Activated B cell treated with CpG ODN at 0.5 μM for 24 hours (primary cell): ENCODE measurements around the gene PDE5A. TPM values are rescaled to one million over a fixed set of nuclear protein-coding genes. Genes with fewer than 3 reads are reported as not detected.

Experiments used
- ATAC-seq: fragments of 200-7000 bp; cut with Tn5 transposase; one replicate; pipeline ENCODE4 v1.10.0; 2021; ENCODE audit warnings: low read depth, mild to moderate bottlenecking, moderate library complexity
- CTCF ChIA-PET: fragments of 350-600 bp; sonication (Branson Sonifier 250); formaldehyde crosslinking; loops from one replicate; lab custom pipeline; 2021; ENCODE audit warnings: antibody characterized with exemption; lab: Charles Lee
- POLR2A ChIA-PET: fragments of 350-600 bp; sonication (Branson Sonifier 250); formaldehyde crosslinking; loops from one replicate; lab custom pipeline; 2021; ENCODE audit warnings: antibody characterized with exemption; lab: Charles Lee
- DNase-seq: peaks from one replicate; pipeline ENCODE4 v3.0.0; 2022
- H3K27ac Mint-ChIP-seq: one replicate; pipeline ENCODE4 v1.8.0; 2020; ENCODE audit warnings: mixed read lengths
- H3K27me3 Mint-ChIP-seq: one replicate; pipeline ENCODE4 v1.8.0; 2021; ENCODE audit warnings: mixed read lengths
- H3K36me3 Mint-ChIP-seq: one replicate; pipeline ENCODE4 v1.8.0; 2021; ENCODE audit warnings: low read depth, mixed read lengths
- H3K4me1 Mint-ChIP-seq: one replicate; pipeline ENCODE4 v1.8.0; 2021; ENCODE audit warnings: mixed read lengths
- H3K4me3 Mint-ChIP-seq: one replicate; pipeline ENCODE4 v1.8.0; 2020; ENCODE audit warnings: mild to moderate bottlenecking, mixed read lengths
- H3K9me3 Mint-ChIP-seq: one replicate; pipeline ENCODE4 v1.8.0; 2020; ENCODE audit warnings: mixed read lengths
- CTCF ChIP-seq: fragments of 200-600 bp; IDR thresholded peaks from one replicate; pipeline ENCODE4 v1.8.0; 2022; ENCODE audit warnings: antibody characterized with exemption, mild to moderate bottlenecking
- intact Hi-C: fragments of 100-400 bp; cut with micrococcal nuclease; formaldehyde crosslinking; loops from one replicate; pipeline ENCODE4 v1.15.1; 2024
- total RNA-seq: library from RNA; stranded (reverse); gene quantifications from 2 replicates; pipeline ENCODE4 v1.2.3, GENCODE V29; 2022

The PDE5A gene
- total RNA-seq, 1 donor from 2014 or later = 0.47 TPM

GRCh38 chr4:119536572-119537528 is 91.8 kb downstream of the PDE5A start:
- intact Hi-C loops = no loop called here
- H3K36me3 Mint-ChIP-seq = peaks cover 8% of the 10 kb centered on the region
- H3K27ac Mint-ChIP-seq = no peak overlapping the region
- peaks cover 17% of the 10 kb centered on the region for H3K4me1 Mint-ChIP-seq
- no peaks in the 10 kb centered on the region for H3K27me3 Mint-ChIP-seq
- ATAC-seq = no peak
- CTCF ChIA-PET = no interaction called here
- TF ChIP-seq CTCF = no peak
- DNase-seq = no peak
- peak overlapping the region; percentile 16 for H3K4me3 Mint-ChIP-seq
- POLR2A ChIA-PET = no interaction called here
- no peaks in the 10 kb centered on the region for H3K9me3 Mint-ChIP-seq

- Mint-ChIP-seq H3K27me3 (no peaks in the 10 kb centered on the region), H3K4me1 (peaks cover 8% of the 10 kb centered on the region), H3K4me3 (no peak overlapping the region), H3K9me3 (no peaks in the 10 kb centered on the region), H3K36me3 (peaks cover 11% of the 10 kb centered on the region), H3K27ac (no peak overlapping the region)
- POLR2A ChIA-PET = no interaction called here
- ATAC-seq = no peak
- no peak for DNase-seq
- no peak for TF ChIP-seq CTCF
- CTCF ChIA-PET = no interaction called here
- intact Hi-C loops = no loop called here
Observed at GRCh38 chr4:119532319-119532718, 96.3 kb downstream of the PDE5A start.

- Mint-ChIP-seq H3K27me3 (no peaks in the 10 kb centered on the region), H3K27ac (no peak overlapping the region), H3K36me3 (peaks cover 11% of the 10 kb centered on the region), H3K4me3 (no peak overlapping the region), H3K4me1 (no peaks in the 10 kb centered on the region), H3K9me3 (no peaks in the 10 kb centered on the region)
- no peak for ATAC-seq
- DNase-seq = no peak
- ChIA-PET POLR2A (no interaction called here), CTCF (no interaction called here)
- intact Hi-C loops = no loop called here
- no peak for TF ChIP-seq CTCF
Observed at GRCh38 chr4:119529788-119530187, 98.8 kb downstream of the PDE5A start.

- intact Hi-C loops = no loop called here
- POLR2A ChIA-PET = no interaction called here
Observed at GRCh38 chr4:119526786-119527550, 101.6 kb downstream of the PDE5A start.

More at GRCh38 chr4:119526786-119527550, 101.6 kb downstream of the PDE5A start:
- Mint-ChIP-seq H3K4me1 (no peaks in the 10 kb centered on the region), H3K27ac (no peak overlapping the region), H3K9me3 (no peaks in the 10 kb centered on the region), H3K4me3 (no peak overlapping the region), H3K27me3 (no peaks in the 10 kb centered on the region), H3K36me3 (peaks cover 4% of the 10 kb centered on the region)
- ATAC-seq = no peak
- TF ChIP-seq CTCF = no peak
- CTCF ChIA-PET = no interaction called here
- no peak for DNase-seq
